SK-N-SH treated with all-trans-retinoic acid at 6 μM for 48 hours (cell line): ENCODE results near the gene GLB1L3.

Experiments
- CREB5 ChIP-seq: fragments of 250-450 bp; sonication (Bioruptor Pico); IDR thresholded peaks from 2 replicates; pipeline ENCODE4 v1.5.1; 2020; ENCODE audit warnings: low read depth, mild to moderate bottlenecking, moderate library complexity
- GLIS3 ChIP-seq: fragments of 250-450 bp; sonication (Bioruptor Pico); IDR thresholded peaks from 2 replicates; pipeline ENCODE4 v1.5.0; 2020; ENCODE audit warnings: mild to moderate bottlenecking, moderate library complexity

- TF ChIP-seq GLIS3 (CRISPR knock-in tag) (no peak), CREB5 (CRISPR knock-in tag) (no peak)
These were observed 9.7 kb upstream of the GLB1L3 start for GRCh38 chr11:134266440-134266839.
